RCC 7860 (cell line): ENCODE data around the gene SNRPD3.
"Not testable (repeated sequence)": the region's sequence is repeated elsewhere in the genome, so short reads cannot be mapped to it uniquely, and the experiment has no call there.

ENCODE experiments used
- DNase-seq: peaks from one replicate; pipeline ENCODE4 v3.0.0-alpha.2; 2015; ENCODE audit warnings: low spot score
- FAIRE-seq: peaks from 2 replicates; lab custom pipeline; 2012; peaks lifted over from hg19 to GRCh38; lab: Jason Lieb, UNC

SNRPD3 gene

GRCh38 chr22:24530968-24531367, 24.8 kb upstream of the SNRPD3 start:
- FAIRE-seq: not testable (repeated sequence)

GRCh38 chr22:24532075-24532474, 23.7 kb upstream of the SNRPD3 start:
- DNase-seq (no peak), FAIRE-seq (no peak)

More at GRCh38 chr22:24530968-24531367, 24.8 kb upstream of the SNRPD3 start:
- DNase-seq: not testable (repeated sequence)

- DNase-seq (no peak), FAIRE-seq (no peak)
These were observed 20.5 kb upstream of the SNRPD3 start for GRCh38 chr22:24535348-24535747.

- DNase-seq (no peak), FAIRE-seq (no peak)
These were observed 19.7 kb upstream of the SNRPD3 start for GRCh38 chr22:24536089-24536488.

- DNase-seq (no peak), FAIRE-seq (no peak)
These were observed 15.3 kb upstream of the SNRPD3 start for GRCh38 chr22:24540470-24540869.

- no peak for DNase-seq
- no peak for FAIRE-seq
These were observed 13.9 kb upstream of the SNRPD3 start for GRCh38 chr22:24541681-24542515.

- FAIRE-seq: no peak
- DNase-seq: no peak
These were observed 13.2 kb upstream of the SNRPD3 start for GRCh38 chr22:24542641-24543040.

GRCh38 chr22:24543185-24543601, 12.6 kb upstream of the SNRPD3 start:
- no peak for FAIRE-seq
- DNase-seq: no peak

- DNase-seq: no peak
- FAIRE-seq: no peak
These were observed 12.0 kb upstream of the SNRPD3 start for GRCh38 chr22:24543679-24544243.

GRCh38 chr22:24548812-24549211, 7.0 kb upstream of the SNRPD3 start:
- DNase-seq (no peak), FAIRE-seq (no peak)

- DNase-seq (peak; percentile 72), FAIRE-seq (peak; percentile 59)
These were observed 5.5 kb upstream of the SNRPD3 start for GRCh38 chr22:24550028-24550901.

- DNase-seq (no peak), FAIRE-seq (no peak)
These were observed 4.8 kb upstream of the SNRPD3 start for GRCh38 chr22:24550902-24551435.

- DNase-seq, FAIRE-seq: not testable (repeated sequence)
These were observed 3.1 kb upstream of the SNRPD3 start for GRCh38 chr22:24552503-24553286.

- DNase-seq (no peak), FAIRE-seq (no peak)
These were observed 2.0 kb upstream of the SNRPD3 start for GRCh38 chr22:24553597-24554312.

GRCh38 chr22:24554313-24555164, 1.3 kb upstream of the SNRPD3 start, which contains the start of gene GUCD1:
Gene GUCD1, minus strand, starts transcription at chr22:24555138. Its CDS starts 147 bp downstream, at chr22:24554991.
- peak; percentile 10 for DNase-seq

GRCh38 chr22:24559471-24559870, 3.7 kb downstream of the SNRPD3 start:
- DNase-seq (no peak), FAIRE-seq (no peak)

More at GRCh38 chr22:24554313-24555164, 1.3 kb upstream of the SNRPD3 start, which contains the start of gene GUCD1:
- no peak for FAIRE-seq

- DNase-seq (no peak), FAIRE-seq (no peak)
These were observed 7.4 kb downstream of the SNRPD3 start for GRCh38 chr22:24563246-24563645.

- DNase-seq (no peak), FAIRE-seq (no peak)
These were observed 8.7 kb downstream of the SNRPD3 start for GRCh38 chr22:24564376-24565058.
